ENCODE results near the gene NUDT21.
"Not testable (repeated sequence)": the region's sequence is repeated elsewhere in the genome, so short reads cannot be mapped to it uniquely, and the experiment has no call there.

NUDT21 gene

GRCh38 chr16:56419740-56420548, 31.2 kb downstream of the NUDT21 start:
- DNase-seq (ENCODE audit: low read depth in 2 of 2): no peak

- no peak for DNase-seq (ENCODE audit: low read depth in 2 of 2)
Measured at GRCh38 chr16:56417138-56417537, 34.0 kb downstream of the NUDT21 start.

GRCh38 chr16:56415875-56416274, 35.3 kb downstream of the NUDT21 start:
- no peak for DNase-seq (ENCODE audit: low read depth in 2 of 2)

GRCh38 chr16:56414366-56414765, 36.8 kb downstream of the NUDT21 start:
- no peak for DNase-seq (ENCODE audit: low read depth in 2 of 2)

GRCh38 chr16:56413381-56413780, 37.8 kb downstream of the NUDT21 start:
- no peak for DNase-seq (ENCODE audit: low read depth in 2 of 2)

GRCh38 chr16:56411624-56412023, 39.5 kb downstream of the NUDT21 start:
- DNase-seq (ENCODE audit: low read depth in 2 of 2): no peak

- no peak for DNase-seq (ENCODE audit: low read depth in 2 of 2)
Measured at GRCh38 chr16:56411123-56411522, 40.0 kb downstream of the NUDT21 start.

- DNase-seq (ENCODE audit: low read depth in 2 of 2): no peak
Measured at GRCh38 chr16:56409195-56409594, 41.9 kb downstream of the NUDT21 start.

GRCh38 chr16:56408379-56409098, 42.6 kb downstream of the NUDT21 start:
- no peak for DNase-seq (ENCODE audit: low read depth in 2 of 2)

- no peak for DNase-seq (ENCODE audit: low read depth in 2 of 2)
Measured at GRCh38 chr16:56405977-56406672, 45.0 kb downstream of the NUDT21 start.

GRCh38 chr16:56401482-56401881, 49.6 kb downstream of the NUDT21 start:
- no peak for DNase-seq (ENCODE audit: low read depth in 2 of 2)

- DNase-seq (ENCODE audit: low read depth in 2 of 2): no peak
Measured at GRCh38 chr16:56400458-56400857, 50.7 kb downstream of the NUDT21 start.

- no peak for DNase-seq (ENCODE audit: low read depth in 2 of 2)
Measured at GRCh38 chr16:56399486-56399885, 51.6 kb downstream of the NUDT21 start.

GRCh38 chr16:56399047-56399446, 52.1 kb downstream of the NUDT21 start:
- DNase-seq (ENCODE audit: low read depth in 2 of 2): no peak

- DNase-seq (ENCODE audit: low read depth in 2 of 2): not testable (repeated sequence)
Measured at GRCh38 chr16:56396724-56397123, 54.4 kb downstream of the NUDT21 start.

GRCh38 chr16:56389554-56389953, 61.6 kb downstream of the NUDT21 start:
- DNase-seq (ENCODE audit: low read depth in 2 of 2): no peak

GRCh38 chr16:56388209-56388608, 62.9 kb downstream of the NUDT21 start:
- no peak for DNase-seq (ENCODE audit: low read depth in 2 of 2)

GRCh38 chr16:56387396-56387795, 63.7 kb downstream of the NUDT21 start:
- DNase-seq (ENCODE audit: low read depth in 2 of 2): no peak

- DNase-seq (ENCODE audit: low read depth in 2 of 2): no peak
Measured at GRCh38 chr16:56384074-56384721, 66.9 kb downstream of the NUDT21 start.

- no peak for DNase-seq (ENCODE audit: low read depth in 2 of 2)
Measured at GRCh38 chr16:56382901-56383355, 68.2 kb downstream of the NUDT21 start.

- DNase-seq (ENCODE audit: low read depth in 2 of 2): no peak
Measured at GRCh38 chr16:56382459-56382858, 68.7 kb downstream of the NUDT21 start.

Data from stimulated activated CD8-positive, alpha-beta memory T cell treated with anti-CD3 and anti-CD28 coated beads, Interleukin-2, amount 100 ng/mL, for 1 hour (primary cell).